HepG2 (cell line): ENCODE measurements around the gene COL27A1. TPM values are rescaled to one million over a fixed set of nuclear protein-coding genes. Genes with fewer than 3 reads are reported as not detected.

Experiments
- ARNT2 ChIP-seq: sonication (generic); formaldehyde crosslinking; IDR thresholded peaks from 2 replicates; pipeline ENCODE4 v1.8.0; 2022; ENCODE audit warnings: mild to moderate bottlenecking, low read depth, missing genetic modification reagents, moderate library complexity
- GFI1 ChIP-seq: sonication (generic); formaldehyde crosslinking; IDR thresholded peaks from 2 replicates; pipeline ENCODE4 v1.5.0; 2020; ENCODE audit warnings: missing genetic modification reagents, mild to moderate bottlenecking, borderline replicate concordance
- GTF2F1 ChIP-seq: fragments of 150-350 bp; IDR thresholded peaks from 2 replicates; pipeline ENCODE4 v1.6.1; 2014; ENCODE audit warnings: low read length
- HIVEP1 ChIP-seq: sonication (generic); formaldehyde crosslinking; IDR thresholded peaks from 2 replicates; pipeline ENCODE4 v1.4.0; 2020; ENCODE audit warnings: mild to moderate bottlenecking, missing genetic modification reagents
- KMT2A ChIP-seq: sonication (generic); formaldehyde crosslinking; IDR thresholded peaks from 2 replicates; pipeline ENCODE4 v1.4.0; 2020; ENCODE audit warnings: missing genetic modification reagents
- NFYC ChIP-seq: IDR thresholded peaks from 2 replicates; pipeline ENCODE4 v1.6.1; 2016; ENCODE audit warnings: missing genetic modification reagents, missing compliant biosample characterization
- NKX3-1 ChIP-seq: sonication (generic); formaldehyde crosslinking; IDR thresholded peaks from 2 replicates; pipeline ENCODE4 v1.5.0; 2020; ENCODE audit warnings: missing genetic modification reagents
- NRL ChIP-seq: sonication (generic); formaldehyde crosslinking; IDR thresholded peaks from 2 replicates; pipeline ENCODE4 v1.5.0; 2020; ENCODE audit warnings: missing genetic modification reagents, mild to moderate bottlenecking, moderate library complexity, borderline replicate concordance
- PCBP1 ChIP-seq: fragments of 200-400 bp; formaldehyde crosslinking; IDR thresholded peaks from 2 replicates; pipeline ENCODE4 v1.6.1; 2017; ENCODE audit warnings: mild to moderate bottlenecking, low read depth, low read length, borderline replicate concordance
- RARA ChIP-seq: IDR thresholded peaks from 2 replicates; pipeline ENCODE4 v1.6.1; 2016; ENCODE audit warnings: missing genetic modification reagents, missing compliant biosample characterization
- SIX1 ChIP-seq: sonication (generic); formaldehyde crosslinking; IDR thresholded peaks from 2 replicates; pipeline ENCODE4 v1.4.0; 2020; ENCODE audit warnings: missing genetic modification reagents, borderline replicate concordance
- SP4 ChIP-seq: sonication (generic); formaldehyde crosslinking; IDR thresholded peaks from 2 replicates; pipeline ENCODE4 v1.8.1; 2023; ENCODE audit warnings: mild to moderate bottlenecking, missing genetic modification reagents
- SUZ12 ChIP-seq: fragments of 150-350 bp; IDR thresholded peaks from 2 replicates; pipeline ENCODE4 v1.6.1; 2014; ENCODE audit warnings: low read depth, low read length
- ZFX ChIP-seq: sonication (generic); formaldehyde crosslinking; IDR thresholded peaks from 2 replicates; pipeline ENCODE4 v1.4.0; 2020; ENCODE audit warnings: mild to moderate bottlenecking, low read depth, missing genetic modification reagents, moderate library complexity
- ZNF180 ChIP-seq: sonication (generic); formaldehyde crosslinking; IDR thresholded peaks from 2 replicates; pipeline ENCODE4 v1.4.0; 2020; ENCODE audit warnings: low read depth, missing genetic modification reagents, borderline replicate concordance
- ZNF224 ChIP-seq: sonication (generic); formaldehyde crosslinking; IDR thresholded peaks from 2 replicates; pipeline ENCODE4 v1.5.0; 2020; ENCODE audit warnings: mild to moderate bottlenecking, missing genetic modification reagents
- ZNF781 ChIP-seq: sonication (generic); formaldehyde crosslinking; IDR thresholded peaks from 2 replicates; pipeline ENCODE4 v1.5.1; 2020; ENCODE audit warnings: borderline replicate concordance, mild to moderate bottlenecking, missing genetic modification reagents; ENCODE audit errors: not compliant biosample characterization
- polyA plus RNA-seq, 8 experiments: library from polyadenylated mRNA; depleted of rRNA in 3 of 8; stranded (reverse) in 7 of 8; unstranded in 1 of 8; fragments of >200 nt; fragmentation: Illumina TruSeq in 4 of 8; extraction: Trizol in 4 of 8; gene quantifications; 2 replicates each; pipeline versions ENCODE4 v1.2.1 to v1.2.3, GENCODE V29; 2011 to 2016; ENCODE audit warnings: low read depth in 4 of 8, missing spikeins in 1 of 8, mixed read lengths in 1 of 8; ENCODE audit not compliant: insufficient read depth in 1 of 8
- total RNA-seq, 5 experiments: library from RNA; depleted of rRNA; stranded (reverse); fragments of >200 nt; fragmentation: Illumina TruSeq; extraction: Trizol; gene quantifications; 2 replicates each; pipeline ENCODE4 v1.2.3, GENCODE V29; 2016; ENCODE audit warnings: low read depth in 1 of 5
- TF ChIP-seq, protein P1 (sequence below): sonication (generic); formaldehyde crosslinking; conservative IDR thresholded peaks from 2 replicates; pipeline ENCODE4 v1.4.0; 2020; ENCODE audit warnings: mild to moderate bottlenecking, missing genetic modification reagents, moderate library complexity
- TF ChIP-seq, protein P2 (sequence below): sonication (generic); formaldehyde crosslinking; IDR thresholded peaks from 2 replicates; pipeline ENCODE4 v1.4.0; 2020; ENCODE audit warnings: low read depth, mild to moderate bottlenecking, missing genetic modification reagents
- TF ChIP-seq, protein P3 (sequence below): sonication (generic); formaldehyde crosslinking; IDR thresholded peaks from 2 replicates; pipeline ENCODE4 v1.4.0; 2020; ENCODE audit warnings: missing genetic modification reagents
- TF ChIP-seq, protein P4 (sequence below): sonication (generic); formaldehyde crosslinking; IDR thresholded peaks from 2 replicates; pipeline ENCODE4 v1.4.0; 2020; ENCODE audit warnings: missing genetic modification reagents

Gene COL27A1
- total and polyA plus RNA-seq, 2 of the 13 experiments (the other 11 are each of a cell fraction or from before 2014, with no cell fraction given), result 71.3 to 89.1 TPM

DNA sequence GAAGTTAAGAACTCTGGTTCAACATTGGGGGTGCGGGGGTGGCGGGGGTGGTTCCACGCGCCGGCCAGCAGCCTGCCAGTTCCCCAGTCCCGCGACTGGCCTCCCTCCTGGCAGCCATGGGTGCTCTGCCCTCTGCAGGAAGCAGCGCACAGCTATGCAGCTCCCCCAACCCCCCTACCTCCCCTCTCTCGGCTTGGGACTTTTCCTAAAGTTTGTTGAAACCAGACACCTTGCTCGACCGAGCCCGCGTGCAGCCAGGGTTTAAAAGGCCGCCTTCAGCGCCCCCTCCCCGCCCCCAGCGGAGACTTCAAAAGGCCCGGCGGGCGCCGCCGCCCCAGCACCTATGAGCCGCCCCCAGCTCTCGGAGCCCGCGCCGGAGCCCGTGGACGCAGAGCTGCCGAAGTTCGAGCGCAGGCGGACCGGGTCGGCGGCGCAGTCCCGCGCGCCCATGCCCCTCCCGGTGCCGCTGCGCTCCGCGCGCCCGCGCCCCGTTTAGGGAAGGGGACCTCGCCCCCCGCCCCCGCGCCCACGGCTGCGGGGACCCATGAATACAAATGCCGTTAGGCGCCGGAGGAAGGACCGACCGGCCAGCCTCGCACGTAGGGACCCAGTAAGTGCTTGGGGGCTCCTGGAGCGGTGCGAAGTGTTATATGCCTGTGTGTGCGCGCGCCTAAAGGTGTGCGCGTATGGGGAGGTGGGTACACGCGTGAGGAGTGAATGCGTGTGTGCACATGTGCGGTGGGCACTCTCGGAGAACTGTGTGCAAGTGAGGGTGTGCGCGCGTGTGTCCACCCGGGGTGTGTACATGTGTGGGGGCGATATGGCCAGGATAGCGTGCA is 1.4 kb upstream of the COL27A1 start (continued):
- TF ChIP-seq, protein P1, sequence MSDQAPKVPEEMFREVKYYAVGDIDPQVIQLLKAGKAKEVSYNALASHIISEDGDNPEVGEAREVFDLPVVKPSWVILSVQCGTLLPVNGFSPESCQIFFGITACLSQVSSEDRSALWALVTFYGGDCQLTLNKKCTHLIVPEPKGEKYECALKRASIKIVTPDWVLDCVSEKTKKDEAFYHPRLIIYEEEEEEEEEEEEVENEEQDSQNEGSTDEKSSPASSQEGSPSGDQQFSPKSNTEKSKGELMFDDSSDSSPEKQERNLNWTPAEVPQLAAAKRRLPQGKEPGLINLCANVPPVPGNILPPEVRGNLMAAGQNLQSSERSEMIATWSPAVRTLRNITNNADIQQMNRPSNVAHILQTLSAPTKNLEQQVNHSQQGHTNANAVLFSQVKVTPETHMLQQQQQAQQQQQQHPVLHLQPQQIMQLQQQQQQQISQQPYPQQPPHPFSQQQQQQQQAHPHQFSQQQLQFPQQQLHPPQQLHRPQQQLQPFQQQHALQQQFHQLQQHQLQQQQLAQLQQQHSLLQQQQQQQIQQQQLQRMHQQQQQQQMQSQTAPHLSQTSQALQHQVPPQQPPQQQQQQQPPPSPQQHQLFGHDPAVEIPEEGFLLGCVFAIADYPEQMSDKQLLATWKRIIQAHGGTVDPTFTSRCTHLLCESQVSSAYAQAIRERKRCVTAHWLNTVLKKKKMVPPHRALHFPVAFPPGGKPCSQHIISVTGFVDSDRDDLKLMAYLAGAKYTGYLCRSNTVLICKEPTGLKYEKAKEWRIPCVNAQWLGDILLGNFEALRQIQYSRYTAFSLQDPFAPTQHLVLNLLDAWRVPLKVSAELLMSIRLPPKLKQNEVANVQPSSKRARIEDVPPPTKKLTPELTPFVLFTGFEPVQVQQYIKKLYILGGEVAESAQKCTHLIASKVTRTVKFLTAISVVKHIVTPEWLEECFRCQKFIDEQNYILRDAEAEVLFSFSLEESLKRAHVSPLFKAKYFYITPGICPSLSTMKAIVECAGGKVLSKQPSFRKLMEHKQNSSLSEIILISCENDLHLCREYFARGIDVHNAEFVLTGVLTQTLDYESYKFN (CRISPR knock-in tag), result peak; percentile 84
- TF ChIP-seq KMT2A (CRISPR knock-in tag) (0 out of 2 replicates have a peak, but pooled peaks have one; percentile 38), GFI1 (peak; percentile 79; the same call in 1 of the 2 replicates), ZNF224 (CRISPR knock-in tag) (no peak), SUZ12 (no peak), ZFX (CRISPR knock-in tag) (peak; percentile 50), SIX1 (CRISPR knock-in tag) (peak; percentile 95), NKX3-1 (CRISPR knock-in tag) (no peak; the same call in 1 of the 2 replicates), SP4 (CRISPR knock-in tag) (peak; percentile 32; the same call in 1 of the 2 replicates), RARA (CRISPR knock-in tag) (peak; percentile 67), NFYC (CRISPR knock-in tag) (no peak), ZNF781 (peak; percentile 55), PCBP1 (peak; percentile 22; the same call in 1 of the 2 replicates), ZNF180 (CRISPR knock-in tag) (no peak), ARNT2 (CRISPR knock-in tag) (peak; percentile 73), HIVEP1 (CRISPR knock-in tag) (peak; percentile 70; the same call in 1 of the 2 replicates), GTF2F1 (no peak), NRL (no peak)
- TF ChIP-seq, protein P2, sequence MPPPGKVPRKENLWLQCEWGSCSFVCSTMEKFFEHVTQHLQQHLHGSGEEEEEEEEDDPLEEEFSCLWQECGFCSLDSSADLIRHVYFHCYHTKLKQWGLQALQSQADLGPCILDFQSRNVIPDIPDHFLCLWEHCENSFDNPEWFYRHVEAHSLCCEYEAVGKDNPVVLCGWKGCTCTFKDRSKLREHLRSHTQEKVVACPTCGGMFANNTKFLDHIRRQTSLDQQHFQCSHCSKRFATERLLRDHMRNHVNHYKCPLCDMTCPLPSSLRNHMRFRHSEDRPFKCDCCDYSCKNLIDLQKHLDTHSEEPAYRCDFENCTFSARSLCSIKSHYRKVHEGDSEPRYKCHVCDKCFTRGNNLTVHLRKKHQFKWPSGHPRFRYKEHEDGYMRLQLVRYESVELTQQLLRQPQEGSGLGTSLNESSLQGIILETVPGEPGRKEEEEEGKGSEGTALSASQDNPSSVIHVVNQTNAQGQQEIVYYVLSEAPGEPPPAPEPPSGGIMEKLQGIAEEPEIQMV (CRISPR knock-in tag), result peak; percentile 83; the same call in 1 of the 2 replicates
- TF ChIP-seq, protein P3, sequence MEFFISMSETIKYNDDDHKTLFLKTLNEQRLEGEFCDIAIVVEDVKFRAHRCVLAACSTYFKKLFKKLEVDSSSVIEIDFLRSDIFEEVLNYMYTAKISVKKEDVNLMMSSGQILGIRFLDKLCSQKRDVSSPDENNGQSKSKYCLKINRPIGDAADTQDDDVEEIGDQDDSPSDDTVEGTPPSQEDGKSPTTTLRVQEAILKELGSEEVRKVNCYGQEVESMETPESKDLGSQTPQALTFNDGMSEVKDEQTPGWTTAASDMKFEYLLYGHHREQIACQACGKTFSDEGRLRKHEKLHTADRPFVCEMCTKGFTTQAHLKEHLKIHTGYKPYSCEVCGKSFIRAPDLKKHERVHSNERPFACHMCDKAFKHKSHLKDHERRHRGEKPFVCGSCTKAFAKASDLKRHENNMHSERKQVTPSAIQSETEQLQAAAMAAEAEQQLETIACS, result peak; percentile 75
- TF ChIP-seq, protein P4, sequence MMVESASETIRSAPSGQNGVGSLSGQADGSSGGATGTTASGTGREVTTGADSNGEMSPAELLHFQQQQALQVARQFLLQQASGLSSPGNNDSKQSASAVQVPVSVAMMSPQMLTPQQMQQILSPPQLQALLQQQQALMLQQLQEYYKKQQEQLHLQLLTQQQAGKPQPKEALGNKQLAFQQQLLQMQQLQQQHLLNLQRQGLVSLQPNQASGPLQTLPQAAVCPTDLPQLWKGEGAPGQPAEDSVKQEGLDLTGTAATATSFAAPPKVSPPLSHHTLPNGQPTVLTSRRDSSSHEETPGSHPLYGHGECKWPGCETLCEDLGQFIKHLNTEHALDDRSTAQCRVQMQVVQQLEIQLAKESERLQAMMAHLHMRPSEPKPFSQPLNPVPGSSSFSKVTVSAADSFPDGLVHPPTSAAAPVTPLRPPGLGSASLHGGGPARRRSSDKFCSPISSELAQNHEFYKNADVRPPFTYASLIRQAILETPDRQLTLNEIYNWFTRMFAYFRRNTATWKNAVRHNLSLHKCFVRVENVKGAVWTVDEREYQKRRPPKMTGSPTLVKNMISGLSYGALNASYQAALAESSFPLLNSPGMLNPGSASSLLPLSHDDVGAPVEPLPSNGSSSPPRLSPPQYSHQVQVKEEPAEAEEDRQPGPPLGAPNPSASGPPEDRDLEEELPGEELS (CRISPR knock-in tag), result peak; percentile 72; the same call in 1 of the 2 replicates
